GM12873 (cell line): ENCODE measurements around the gene FBXW9.

Experiments used
- TF ChIP-seq, protein P1 (sequence below): IDR thresholded peaks from 2 replicates; pipeline ENCODE4 v1.5.1; 2012; ENCODE audit warnings: low read depth, mild to moderate bottlenecking, moderate library complexity, low read length, control low read depth; ENCODE audit not compliant: insufficient read depth; ENCODE audit errors: missing control alignments

The FBXW9 gene

DNA sequence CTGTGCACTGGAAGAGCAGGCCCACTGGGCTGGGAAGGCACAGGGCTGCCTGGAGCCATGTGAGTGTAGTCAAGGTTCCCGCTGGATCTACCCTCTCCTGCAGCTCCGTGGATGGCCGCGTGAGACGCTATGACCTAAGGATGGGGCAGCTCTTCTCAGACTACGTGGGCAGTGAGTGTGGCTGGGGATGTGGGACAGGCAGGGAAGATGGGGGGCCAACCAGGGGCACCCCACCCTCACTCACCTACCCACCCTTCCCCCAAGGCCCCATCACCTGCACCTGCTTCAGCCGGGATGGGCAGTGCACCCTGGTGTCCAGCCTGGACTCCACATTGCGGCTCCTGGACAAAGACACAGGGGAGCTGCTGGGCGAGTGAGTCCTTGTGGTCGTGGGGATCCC is 23.7 kb downstream of the FBXW9 start:
- TF ChIP-seq, protein P1, sequence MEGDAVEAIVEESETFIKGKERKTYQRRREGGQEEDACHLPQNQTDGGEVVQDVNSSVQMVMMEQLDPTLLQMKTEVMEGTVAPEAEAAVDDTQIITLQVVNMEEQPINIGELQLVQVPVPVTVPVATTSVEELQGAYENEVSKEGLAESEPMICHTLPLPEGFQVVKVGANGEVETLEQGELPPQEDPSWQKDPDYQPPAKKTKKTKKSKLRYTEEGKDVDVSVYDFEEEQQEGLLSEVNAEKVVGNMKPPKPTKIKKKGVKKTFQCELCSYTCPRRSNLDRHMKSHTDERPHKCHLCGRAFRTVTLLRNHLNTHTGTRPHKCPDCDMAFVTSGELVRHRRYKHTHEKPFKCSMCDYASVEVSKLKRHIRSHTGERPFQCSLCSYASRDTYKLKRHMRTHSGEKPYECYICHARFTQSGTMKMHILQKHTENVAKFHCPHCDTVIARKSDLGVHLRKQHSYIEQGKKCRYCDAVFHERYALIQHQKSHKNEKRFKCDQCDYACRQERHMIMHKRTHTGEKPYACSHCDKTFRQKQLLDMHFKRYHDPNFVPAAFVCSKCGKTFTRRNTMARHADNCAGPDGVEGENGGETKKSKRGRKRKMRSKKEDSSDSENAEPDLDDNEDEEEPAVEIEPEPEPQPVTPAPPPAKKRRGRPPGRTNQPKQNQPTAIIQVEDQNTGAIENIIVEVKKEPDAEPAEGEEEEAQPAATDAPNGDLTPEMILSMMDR = no peak

DNA sequence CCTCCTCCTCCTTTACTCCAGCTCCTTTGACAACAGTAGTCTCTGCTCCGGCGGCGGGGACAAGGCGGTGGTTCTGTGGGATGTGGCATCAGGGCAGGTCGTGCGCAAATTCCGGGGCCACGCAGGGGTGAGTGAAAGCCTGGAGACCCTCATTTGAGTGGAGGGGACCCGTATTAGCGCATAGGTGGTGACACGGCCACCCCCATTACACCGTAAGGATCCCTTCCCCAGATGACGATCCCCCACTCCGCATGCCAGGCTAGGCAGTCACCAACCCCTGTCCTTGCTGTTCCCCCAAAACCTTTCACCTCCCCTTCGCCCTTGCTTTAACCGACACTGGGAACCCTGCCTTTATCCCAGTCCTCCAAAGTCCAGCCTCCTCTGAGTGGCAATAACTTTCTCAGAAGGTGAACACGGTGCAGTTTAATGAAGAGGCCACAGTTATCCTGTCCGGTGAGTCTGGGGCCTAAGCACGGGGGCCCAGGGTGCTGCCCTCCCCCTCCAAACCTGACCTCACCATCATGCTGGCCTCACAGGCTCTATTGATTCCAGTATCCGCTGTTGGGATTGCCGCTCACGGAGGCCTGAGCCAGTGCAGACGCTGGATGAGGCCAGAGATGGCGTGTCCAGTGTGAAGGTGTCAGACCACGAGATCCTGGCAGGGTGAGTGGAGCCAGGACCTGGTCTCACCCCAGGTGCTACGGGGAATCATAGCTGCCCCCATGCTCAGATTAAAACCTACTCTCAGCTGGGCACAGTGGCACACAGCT is 26.1 kb downstream of the FBXW9 start:
- TF ChIP-seq, protein P1 = no peak

DNA sequence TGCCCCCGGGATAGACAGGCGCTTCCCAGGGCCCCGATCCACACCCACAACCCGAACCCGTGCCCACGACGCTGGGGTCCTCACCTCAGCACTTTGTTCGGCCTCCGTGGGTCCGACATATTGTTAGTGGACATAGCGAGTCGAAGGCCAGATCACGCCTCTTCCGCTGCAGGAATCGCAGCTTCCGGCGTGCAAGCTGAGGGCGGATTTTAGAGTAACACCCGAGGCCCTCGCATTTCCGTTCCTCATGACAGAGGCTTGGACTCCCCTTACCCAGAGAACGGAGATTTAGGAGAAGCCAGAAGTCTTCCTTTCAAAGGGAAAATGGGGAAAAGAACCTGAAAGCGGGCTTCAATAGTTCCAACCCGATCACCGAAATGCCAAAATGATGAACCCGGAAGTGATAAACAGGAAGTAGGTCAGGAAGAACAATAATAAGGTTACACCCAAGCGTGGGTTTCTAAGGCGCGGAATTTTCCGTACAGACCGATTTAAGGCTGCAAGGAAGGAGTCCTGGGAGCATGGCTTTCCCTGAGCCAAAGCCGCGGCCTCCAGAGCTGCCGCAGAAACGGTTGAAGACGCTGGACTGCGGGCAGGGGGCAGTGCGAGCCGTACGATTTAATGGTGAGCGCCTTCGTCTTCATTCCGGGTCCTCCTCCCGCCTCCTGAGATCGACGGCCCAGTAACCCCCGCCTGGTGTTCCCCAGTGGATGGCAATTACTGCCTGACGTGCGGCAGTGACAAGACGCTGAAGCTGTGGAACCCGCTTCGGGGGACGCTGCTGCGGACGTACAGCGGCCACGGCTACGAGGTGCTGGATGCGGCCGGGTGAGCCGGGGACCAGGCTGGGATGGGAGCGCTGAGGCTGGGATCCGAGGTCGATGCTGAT is 26.9 kb downstream of the FBXW9 start:
- TF ChIP-seq, protein P1 = no peak

DNA sequence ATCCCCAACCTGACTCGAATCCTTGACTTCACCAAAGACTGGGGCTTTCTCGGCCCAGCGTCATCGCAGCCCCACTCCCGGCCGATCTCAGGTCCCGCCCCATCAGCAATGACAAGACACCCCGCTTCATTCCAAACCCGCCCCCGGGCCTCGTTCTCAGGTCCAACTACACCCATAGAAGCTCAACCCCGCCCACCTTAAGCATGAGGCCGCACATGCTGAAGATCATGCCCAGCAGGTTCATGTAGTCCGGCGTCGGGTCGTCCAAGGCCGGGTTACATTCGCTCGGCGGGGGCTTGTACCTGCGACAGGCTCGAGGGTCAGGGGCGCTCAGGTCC is 27.5 kb downstream of the FBXW9 start:
- TF ChIP-seq, protein P1 = no peak

DNA sequence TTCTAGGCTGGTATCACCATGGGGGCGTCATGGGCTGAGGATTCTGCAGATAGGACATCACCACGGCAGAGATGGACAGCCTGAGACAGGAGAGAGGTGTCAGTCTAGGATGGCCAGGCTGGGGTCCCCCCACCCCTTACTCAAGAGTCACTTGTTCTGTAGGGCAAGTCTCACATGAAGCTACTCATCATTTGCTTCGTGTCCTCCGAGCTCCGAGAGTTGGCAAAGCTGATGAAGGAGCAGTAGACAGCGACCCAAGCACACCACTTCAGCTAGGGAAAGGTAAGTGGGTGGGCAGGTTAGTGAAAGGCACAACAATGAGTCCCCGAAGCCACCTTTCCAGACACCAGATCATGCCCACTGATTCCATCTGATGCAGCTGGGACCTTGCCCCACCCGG is 28.1 kb downstream of the FBXW9 start:
- TF ChIP-seq, protein P1 = no peak

DNA sequence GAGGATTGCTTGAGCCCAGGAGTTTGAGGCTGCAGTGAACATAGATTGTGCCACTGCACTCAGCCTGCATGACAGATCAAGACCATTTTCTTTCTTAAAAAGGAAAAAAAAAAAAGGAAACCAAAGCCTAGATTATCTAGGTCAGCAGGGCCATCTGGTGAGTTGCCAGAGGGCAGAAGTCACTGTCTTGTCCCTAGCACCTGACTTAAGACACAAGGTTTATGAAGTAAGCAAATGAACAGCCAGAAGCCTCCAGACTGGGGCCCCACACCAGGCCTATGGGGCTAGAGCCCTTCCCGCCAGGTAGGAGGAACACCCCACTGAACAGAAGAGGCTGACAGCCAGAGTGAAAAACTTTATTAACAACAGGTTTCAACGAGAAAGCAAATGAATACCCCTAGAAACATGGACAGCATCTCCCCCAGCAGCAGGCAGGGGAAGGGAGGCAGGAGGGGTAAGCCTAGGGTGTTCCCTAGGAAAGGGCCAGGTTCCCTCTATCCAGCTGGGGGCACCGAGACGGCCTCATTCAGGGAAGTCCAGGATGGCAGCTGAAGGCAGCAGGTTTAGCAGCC is 28.6 kb downstream of the FBXW9 start:
- TF ChIP-seq, protein P1 = no peak
